ENCODE data around the gene VAMP8. TPM values are rescaled to one million over a fixed set of nuclear protein-coding genes. Genes with fewer than 3 reads are reported as not detected.
A peak's percentile ranks its signal among the peaks of the same experiment; 100 is the strongest.
"Not testable (repeated sequence)": the region's sequence is repeated elsewhere in the genome, so short reads cannot be mapped to it uniquely, and the experiment has no call there.

The VAMP8 gene
- 14.6 and 19.2 TPM in 2 replicates for total RNA-seq

DNA sequence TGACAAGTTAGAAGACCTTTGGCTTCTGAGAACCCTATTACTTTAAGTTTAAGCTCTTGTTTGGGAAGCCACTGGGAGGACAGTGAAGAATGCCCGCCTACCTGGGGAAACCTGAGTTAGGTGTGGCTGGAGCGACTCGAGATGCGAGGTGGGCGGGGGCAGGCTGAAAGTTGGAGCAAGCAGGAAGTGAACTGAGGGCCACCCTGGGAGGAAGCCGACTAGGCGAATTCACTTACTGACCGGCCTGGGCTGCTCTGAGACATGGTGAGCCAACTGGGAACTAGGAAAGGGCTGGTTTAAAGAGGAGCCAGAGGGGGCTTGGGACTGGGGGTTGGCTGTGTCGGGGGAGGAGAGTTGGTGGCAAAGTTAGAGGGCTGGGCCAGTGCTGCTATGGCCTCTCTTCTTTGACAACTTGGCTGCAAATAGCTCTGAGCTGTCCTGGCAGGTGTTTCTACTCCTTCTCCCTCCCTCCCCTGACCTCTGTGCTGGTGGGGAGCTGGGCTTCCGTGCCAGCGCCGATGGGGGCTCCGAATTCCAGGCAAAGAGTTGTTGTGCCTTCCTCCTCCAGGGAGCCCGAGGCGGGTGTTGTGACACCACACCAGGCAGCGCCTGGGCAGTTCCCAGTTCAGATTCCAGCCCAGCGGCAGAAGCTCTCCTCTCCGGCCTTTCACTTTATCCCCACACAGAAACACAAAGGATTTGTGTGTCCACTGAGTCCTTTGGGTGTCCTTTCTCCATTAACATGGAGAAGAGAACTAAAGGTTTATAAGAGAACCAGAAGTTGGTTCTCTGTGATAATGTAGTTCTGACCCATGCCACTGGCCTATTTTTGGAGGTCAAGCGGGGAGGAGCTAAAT lies at the start of gene VAMP8:
TSS of gene VAMP8 (plus strand) at position 201 of the 857 bp plus-strand sequence. CDS start at position 262, 61 bp downstream.
- DNase-seq (ENCODE audit: low read depth, low spot score): no peak

DNA sequence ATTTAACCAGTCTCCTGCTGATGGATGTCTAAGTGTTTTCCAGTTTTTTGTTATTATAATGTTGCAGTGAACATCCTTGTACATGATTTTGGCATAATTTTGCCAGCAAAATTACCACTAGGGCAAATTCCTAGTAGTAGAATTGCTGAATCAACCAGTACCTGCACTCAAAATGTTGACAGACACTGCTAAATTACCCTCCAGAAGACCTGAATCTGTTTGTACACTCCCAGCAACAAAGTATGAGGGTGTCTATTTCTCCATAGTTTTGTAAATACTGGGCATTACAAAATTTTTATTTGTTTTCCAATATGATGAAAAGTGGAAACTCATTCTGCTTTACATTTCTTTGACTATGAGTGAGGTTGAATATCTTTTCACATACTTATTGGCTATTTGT lies 49.6 kb upstream of the VAMP8 start:
- no peak for DNase-seq (ENCODE audit: low read depth, low spot score)

DNA sequence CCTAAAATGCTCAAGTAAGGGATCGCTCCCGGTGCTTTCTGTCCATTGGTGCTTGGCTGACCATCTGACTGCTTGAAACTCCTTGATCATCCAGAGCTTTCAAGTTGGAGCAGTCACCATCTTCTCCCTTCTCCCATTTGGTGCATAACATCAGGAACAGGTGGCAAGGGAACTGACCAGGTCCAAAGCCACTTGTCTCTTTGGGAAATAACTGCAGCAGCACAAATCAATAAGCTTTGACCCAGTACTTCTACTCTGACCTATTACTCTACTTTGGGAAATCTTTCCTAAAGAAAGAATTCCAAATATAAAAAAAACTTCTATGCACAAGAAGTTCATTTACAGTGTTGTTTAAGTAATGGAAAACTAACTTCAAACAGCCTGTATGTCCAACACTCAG lies 49.0 kb upstream of the VAMP8 start:
- no peak for DNase-seq (ENCODE audit: low read depth, low spot score)

DNA sequence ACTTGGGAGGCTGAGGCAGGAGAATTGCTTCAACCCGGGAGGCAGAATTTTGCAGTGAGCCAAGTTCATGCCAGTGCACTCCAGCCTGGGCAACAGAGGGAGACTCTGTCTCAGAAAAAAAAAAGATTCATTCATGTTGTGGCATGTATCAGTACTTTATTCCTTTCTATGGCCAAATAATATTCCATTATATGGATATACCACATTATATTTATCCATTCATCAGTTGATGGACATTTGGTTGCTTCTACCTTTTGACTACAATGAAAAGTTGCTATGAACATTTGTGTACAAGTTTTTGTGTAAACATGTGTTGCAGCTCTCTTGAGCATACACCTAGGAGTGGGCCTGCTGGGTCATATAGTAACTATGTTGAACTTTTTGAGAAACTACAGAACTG lies 47.6 kb upstream of the VAMP8 start:
- DNase-seq (ENCODE audit: low read depth, low spot score): no peak

DNA sequence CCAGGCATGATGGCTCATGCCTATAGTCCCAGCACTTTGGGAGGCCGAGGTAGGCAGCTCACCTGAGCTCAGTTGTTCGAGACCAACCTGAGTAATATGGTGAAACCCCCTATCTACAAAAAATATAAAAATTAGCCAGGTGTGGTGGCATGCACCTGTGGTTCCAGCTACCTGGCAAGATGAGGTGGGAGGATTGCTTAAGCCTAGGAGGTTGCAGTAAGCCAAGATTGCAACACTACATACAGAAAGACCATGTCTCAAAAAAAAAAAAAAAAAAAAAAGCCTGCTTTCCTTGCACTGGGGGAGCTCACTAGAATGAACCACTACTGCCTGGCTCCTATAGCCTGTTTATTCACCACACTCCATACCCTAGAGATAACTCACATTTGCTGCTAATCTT lies 45.8 kb upstream of the VAMP8 start:
- no peak for DNase-seq (ENCODE audit: low read depth, low spot score)

DNA sequence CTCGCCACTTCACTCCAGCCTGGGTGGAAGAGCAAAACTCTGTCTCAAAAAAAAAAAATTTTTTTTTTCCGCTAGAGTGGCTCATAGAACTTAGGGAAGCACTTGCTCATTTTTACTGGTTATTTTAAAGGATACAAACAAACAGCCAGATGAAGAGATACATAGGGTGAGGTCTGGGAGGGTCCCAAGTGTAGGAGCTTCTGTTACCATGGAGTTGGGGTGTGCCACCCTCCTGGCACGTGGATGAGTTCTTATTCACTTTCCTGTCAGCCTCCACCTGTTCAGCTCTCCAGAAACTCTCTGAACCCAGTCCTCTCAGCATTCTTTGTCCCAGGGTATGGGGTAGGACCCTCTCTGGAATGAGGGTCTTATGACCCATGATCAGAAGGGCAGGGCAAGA lies 43.3 kb upstream of the VAMP8 start:
- no peak for DNase-seq (ENCODE audit: low read depth, low spot score)

DNA sequence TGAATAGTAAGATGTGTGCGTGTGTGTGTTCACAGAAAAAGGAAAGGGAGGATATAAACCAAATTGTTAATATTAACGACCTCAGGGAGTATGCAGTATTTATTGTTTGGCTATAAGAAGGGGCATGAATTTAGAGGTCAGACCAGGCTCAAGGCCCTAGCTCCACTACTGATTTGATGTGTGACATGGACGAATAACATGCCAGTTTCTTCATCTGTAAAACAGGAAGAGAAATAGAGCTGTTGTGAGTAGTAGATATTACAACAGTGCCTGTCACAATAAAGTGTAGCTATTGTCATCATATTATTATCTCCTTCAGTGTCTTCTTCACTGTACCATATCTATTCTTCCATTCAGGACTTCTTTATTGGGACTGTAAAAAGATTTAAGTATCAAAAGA lies 42.5 kb upstream of the VAMP8 start:
- no peak for DNase-seq (ENCODE audit: low read depth, low spot score)

DNA sequence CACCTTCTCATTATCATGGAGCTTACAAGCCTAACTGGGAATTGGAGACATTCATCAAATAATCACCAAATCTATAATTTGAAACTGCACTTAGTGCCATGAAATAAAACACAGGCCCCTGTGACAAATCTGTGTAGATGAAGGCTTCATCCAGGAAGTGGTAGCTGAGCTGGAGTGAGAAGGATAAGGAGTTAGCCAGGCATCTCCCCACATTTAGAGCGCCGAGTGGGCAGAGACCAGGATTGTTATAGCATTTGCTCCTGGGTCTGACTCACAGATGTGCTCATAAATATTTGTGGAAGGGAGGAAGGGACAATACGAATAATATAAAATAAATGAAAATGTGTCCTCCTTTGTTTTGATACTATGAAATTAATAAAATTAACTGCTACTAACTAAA lies 40.9 kb upstream of the VAMP8 start:
- DNase-seq (ENCODE audit: low read depth, low spot score): no peak

DNA sequence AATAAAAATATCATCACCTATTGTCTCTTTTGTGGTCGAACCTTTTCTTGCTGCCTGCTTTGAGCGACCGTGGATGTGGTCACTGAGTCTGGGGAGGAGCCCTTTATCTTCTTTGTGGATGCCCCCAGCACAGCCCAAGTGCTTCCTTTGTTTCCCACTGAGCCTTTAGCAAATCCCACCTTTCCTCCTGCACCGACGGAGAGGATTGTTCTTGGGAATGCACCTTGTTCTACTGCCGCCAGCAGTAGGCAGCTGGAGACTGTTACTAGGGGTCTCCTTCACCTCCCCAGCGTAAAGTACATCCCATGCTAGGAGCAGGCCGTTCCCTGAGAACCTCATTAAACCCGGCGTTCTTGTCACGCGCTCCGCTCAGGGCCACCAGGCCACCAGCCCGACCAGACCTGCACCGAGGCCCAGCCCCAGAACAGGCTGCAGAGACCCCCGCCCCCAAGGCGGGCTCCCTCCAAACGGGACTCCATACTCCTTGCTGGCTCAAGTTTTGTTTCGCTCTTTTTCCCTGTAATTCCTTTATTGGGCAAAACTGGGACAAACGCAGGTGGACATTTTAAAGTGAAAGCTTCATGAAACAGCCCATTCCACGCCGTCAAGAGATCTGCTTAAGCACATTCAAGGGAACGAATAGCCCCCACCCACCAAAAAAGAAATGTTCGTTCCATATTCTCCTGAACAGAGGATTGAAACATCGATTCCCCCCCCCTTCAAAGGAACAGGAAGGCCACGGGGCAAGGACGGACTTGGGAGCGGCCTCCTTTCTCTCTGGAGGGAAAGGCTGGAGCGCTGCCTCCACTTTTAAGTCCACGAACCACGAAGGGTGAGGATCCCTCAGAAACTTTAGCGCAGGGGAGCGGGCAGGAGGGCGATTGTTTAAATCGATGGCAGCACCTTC lies 39.5 kb upstream of the VAMP8 start:
- DNase-seq (ENCODE audit: low read depth, low spot score): no peak

DNA sequence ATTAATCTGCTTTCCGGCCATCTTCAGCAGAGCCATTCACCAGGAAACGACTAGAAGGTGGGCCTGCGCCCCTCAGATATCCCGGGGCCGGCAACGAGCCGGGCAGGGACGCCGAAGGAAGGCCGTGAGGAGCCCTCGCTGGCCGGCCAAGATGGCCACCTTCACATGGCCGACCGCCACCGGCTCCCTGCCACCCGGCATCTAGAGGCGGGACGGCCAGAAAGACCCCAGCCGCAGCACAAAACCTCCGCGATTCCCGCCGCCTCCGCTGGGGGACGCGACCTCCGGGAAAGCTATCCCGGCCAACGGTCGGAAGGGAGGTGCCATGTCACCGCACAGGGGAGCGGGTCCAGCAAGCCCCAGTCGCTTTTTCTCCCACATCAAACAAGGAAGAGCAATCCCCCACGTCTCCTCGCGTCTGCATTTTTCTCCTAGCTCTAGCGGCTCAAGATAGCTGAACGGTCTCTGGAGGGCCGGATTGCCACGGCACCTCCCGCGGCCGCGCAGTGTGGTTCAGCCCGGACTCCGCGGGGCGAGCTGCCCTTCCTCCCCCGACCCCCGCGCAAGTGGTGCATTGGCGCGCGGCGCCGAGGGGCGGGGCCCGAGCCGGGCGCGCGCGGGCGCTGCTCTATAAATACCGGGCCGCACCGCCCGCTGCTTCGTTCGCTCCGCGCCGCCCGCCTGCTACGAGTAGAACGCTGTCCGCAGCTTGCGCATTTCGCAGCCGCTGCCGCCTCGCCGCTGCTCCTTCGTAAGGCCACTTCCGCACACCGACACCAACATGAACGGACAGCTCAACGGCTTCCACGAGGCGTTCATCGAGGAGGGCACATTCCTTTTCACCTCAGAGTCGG lies 38.7 kb upstream of the VAMP8 start, which contains the start of gene MAT2A:
TSS of gene MAT2A (plus strand) at position 662 of the 854 bp plus-strand sequence. CDS start at position 782, 120 bp downstream.
- DNase-seq (ENCODE audit: low read depth, low spot score): peak; percentile 82

DNA sequence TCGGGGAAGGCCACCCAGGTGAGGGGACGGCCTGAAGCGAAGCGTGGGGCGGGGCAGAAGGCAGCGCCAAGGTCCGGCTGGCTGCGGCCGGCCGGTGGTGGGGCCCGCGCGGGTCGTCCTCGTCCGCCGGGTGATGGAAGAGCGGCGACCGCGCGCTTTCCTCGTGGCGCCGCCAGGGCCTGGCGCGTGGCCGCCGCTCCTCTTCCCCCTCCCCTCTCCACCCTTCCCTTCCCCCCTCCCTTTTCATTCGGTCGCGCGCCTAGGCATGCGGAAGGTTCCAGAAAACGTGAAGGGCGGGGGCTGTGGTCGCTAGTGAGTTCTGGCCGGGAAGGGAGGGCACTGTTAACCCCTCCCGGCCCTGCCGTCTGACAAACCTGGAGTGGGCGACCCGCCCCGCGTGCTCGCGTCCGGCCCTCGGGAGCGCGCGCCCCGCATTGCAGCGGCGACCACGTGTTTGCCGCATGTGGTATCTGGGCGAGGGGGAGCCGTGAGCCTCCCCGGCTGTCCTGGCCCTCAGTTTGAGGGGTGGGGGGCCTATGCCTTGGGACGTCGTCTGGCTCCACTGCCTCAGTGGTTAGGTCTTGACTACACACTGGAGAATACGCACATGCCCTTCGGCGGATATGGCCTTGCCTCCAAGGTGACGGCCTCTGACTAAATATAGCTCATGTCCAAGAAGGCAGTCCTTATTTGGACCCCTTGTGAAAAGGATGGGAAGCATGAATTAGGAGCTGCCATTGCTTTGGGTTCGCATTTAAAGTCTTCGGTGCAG lies 37.8 kb upstream of the VAMP8 start:
- no peak for DNase-seq (ENCODE audit: low read depth, low spot score)

DNA sequence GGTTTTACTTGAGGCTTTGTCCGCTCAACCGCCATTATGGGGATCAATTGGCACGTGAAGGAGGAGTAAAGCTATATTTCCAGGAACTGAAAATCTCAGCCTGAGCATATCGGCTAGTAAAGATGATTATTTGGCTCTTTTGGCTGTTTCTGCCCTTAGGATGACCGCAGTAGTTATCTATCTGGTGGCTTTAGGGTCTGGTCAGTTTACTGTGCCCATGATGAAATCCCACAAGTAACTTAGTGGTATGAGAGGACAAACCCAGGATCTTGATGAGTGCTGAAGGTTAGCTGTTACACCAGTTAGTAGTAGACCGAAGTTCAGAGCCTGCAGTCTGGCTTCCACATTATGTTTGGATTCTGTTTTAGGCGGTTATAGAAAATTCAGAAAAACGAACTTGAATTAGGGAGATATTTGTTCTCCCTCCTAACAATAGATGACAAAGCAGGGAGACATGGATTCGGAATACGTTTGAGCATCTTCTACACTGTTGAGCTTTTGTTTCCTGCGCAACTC lies 37.2 kb upstream of the VAMP8 start:
- no peak for DNase-seq (ENCODE audit: low read depth, low spot score)

DNA sequence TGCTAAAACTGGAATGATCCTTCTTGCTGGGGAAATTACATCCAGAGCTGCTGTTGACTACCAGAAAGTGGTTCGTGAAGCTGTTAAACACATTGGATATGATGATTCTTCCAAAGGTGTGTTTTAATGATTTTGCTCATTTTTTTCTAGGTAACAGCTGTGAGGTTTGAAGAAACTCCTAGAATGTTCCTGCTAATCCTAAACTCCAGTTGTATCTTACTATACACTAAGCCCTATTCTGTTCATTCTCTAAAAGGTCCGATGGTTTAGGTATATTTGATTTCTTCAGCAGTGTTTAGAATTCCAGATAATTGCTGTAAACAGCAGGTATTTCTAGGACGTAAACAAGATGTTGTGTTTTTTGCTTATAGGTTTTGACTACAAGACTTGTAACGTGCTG lies 36.1 kb upstream of the VAMP8 start:
- DNase-seq (ENCODE audit: low read depth, low spot score): no peak

DNA sequence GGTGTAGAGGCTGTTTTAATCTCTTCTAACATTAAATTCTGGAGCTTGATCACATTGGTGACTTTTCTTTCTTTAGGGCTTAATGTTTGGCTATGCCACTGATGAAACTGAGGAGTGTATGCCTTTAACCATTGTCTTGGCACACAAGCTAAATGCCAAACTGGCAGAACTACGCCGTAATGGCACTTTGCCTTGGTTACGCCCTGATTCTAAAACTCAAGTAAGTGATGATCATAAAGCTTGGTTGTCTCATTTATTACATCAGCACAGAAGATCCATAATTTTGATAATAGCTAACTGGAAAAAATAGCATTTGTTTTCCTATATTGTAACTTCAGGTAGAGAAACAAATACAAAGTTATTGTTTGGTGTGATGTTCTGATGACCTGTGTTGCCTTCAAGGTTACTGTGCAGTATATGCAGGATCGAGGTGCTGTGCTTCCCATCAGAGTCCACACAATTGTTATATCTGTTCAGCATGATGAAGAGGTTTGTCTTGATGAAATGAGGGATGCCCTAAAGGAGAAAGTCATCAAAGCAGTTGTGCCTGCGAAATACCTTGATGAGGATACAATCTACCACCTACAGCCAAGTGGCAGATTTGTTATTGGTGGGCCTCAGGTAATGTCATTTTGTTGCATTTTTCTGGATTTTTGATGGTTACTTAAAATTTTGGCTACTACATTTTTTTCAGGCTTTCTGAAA lies 35.5 kb upstream of the VAMP8 start:
- DNase-seq (ENCODE audit: low read depth, low spot score): no peak

DNA sequence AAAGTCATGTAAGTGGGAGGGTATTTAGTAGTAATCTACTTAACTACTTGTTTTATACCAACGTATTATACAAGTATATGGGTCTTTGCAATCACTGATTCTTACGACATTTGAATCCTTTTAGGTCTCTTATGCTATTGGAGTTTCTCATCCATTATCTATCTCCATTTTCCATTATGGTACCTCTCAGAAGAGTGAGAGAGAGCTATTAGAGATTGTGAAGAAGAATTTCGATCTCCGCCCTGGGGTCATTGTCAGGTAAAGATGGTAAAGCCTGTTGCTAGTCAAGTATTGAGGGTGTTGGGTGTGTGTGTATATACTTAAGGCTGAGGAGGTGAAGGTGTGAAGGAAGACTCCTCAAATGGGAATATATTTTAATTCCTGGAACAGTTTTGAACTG lies 34.6 kb upstream of the VAMP8 start:
- no peak for DNase-seq (ENCODE audit: low read depth, low spot score)

DNA sequence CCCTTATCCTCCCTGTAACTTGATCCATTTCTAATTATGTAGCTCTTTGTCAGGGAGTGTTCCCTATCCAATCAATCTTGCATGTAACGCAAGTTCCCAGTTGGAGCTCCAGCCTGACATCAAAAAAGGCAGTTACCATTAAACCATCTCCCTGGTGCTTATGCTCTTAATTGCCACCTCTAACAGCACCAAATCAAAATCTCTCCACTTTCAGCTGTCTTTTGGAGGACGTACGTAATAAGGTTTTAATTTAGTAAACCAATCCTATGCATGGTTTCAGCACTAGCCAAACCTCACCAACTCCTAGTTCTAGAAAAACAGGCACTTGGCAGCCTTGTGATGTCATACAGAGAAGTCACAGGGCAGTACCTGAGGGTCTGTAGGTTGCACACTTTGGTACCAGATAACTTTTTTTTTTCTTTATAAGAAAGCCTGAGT lies 33.1 kb upstream of the VAMP8 start:
- not testable (repeated sequence) for DNase-seq (ENCODE audit: low read depth, low spot score)

DNA sequence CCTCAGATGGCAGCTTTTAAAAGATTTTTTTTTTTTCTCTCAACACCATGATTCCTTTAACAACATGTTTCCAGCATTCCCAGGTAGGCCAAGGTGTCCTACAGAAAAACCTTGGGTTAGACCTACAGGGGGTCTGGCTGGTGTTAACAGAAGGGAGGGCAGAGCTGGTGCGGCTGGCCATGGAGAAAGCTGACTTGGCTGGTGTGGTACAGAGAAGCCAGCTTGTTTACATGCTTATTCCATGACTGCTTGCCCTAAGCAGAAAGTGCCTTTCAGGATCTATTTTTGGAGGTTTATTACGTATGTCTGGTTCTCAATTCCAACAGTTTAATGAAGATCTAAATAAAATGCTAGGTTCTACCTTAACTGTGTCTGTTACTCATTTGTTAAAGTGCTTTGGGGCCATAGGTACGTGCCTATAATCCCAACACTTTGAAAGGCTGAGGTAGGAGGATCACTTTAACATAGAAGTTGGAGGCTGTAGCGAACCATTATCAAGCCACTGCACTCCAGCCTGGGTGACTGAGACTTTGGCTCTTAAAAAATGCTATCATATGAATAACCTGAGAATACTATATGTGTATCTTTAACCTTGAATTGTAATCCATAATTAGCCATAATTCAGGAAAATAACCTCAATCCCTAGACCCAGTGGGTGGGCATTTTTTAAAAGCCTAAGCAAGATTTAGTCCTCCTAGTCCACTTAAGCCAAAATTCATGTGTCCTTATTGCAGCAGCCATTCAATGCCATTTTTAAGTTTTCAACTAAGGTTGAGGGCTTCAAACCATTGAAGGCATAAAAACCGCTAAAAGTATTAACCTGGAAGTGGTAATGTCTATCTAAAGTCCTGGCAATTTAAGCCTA lies 32.2 kb upstream of the VAMP8 start:
- not testable (repeated sequence) for DNase-seq (ENCODE audit: low read depth, low spot score)

DNA sequence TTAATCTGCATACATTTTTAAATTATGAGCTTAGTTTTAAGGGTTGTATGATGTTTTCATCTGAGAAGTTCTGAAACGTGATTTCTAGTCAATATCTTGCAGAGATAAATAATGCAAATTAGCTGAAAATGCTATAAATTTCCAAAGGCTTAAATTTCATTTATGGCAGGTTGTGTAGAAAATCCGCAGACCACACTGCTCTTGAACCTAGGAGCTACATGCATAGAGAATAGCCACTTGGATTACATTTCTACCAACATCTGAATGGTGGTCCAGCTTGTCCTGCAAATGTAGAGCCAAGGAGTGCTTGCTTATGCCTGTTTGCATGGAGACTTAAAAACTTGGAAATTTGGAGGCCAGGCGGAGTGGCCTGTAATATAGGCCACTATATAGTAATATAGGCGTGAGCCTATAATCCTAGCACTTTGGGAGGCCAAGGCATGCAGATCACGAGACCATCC lies 31.6 kb upstream of the VAMP8 start:
- no peak for DNase-seq (ENCODE audit: low read depth, low spot score)

Data from pulmonary artery endothelial cell (primary cell).